GM12873 (cell line): ENCODE data around the gene ARHGAP15.

Source experiments
- TF ChIP-seq, protein P1 (sequence below): IDR thresholded peaks from 2 replicates; pipeline ENCODE4 v1.5.1; 2012; ENCODE audit warnings: low read depth, mild to moderate bottlenecking, moderate library complexity, low read length, control low read depth; ENCODE audit not compliant: insufficient read depth; ENCODE audit errors: missing control alignments

The ARHGAP15 gene

GRCh38 chr2:143294068-143294467, 164.8 kb downstream of the ARHGAP15 start:
- TF ChIP-seq, protein P1, sequence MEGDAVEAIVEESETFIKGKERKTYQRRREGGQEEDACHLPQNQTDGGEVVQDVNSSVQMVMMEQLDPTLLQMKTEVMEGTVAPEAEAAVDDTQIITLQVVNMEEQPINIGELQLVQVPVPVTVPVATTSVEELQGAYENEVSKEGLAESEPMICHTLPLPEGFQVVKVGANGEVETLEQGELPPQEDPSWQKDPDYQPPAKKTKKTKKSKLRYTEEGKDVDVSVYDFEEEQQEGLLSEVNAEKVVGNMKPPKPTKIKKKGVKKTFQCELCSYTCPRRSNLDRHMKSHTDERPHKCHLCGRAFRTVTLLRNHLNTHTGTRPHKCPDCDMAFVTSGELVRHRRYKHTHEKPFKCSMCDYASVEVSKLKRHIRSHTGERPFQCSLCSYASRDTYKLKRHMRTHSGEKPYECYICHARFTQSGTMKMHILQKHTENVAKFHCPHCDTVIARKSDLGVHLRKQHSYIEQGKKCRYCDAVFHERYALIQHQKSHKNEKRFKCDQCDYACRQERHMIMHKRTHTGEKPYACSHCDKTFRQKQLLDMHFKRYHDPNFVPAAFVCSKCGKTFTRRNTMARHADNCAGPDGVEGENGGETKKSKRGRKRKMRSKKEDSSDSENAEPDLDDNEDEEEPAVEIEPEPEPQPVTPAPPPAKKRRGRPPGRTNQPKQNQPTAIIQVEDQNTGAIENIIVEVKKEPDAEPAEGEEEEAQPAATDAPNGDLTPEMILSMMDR = no peak

DNA sequence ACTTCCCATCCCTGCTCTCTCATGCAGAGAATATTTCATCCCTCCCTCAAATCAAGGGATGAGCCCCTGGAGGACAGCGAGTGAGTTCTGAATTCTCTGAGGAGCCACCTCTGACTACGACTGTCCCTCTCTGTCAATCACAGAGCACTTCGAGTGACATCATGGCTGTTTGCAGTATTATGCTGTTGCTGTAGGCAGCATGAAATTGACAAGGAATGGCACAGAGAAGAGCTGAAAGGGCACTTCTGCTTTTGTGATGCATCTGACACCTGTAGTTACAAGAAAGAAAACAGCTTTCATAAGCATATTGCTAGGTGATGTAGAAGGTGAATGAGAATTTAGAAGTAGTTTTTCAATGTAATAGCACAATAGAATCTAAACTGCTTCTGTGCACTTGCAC, 166.9 kb downstream of the ARHGAP15 start:
- TF ChIP-seq, protein P1 = no peak

- TF ChIP-seq, protein P1 = no peak
Observed at GRCh38 chr2:143297182-143297581, 168.0 kb downstream of the ARHGAP15 start.

- TF ChIP-seq, protein P1 = no peak
Observed at GRCh38 chr2:143300536-143300935, 171.3 kb downstream of the ARHGAP15 start.

DNA sequence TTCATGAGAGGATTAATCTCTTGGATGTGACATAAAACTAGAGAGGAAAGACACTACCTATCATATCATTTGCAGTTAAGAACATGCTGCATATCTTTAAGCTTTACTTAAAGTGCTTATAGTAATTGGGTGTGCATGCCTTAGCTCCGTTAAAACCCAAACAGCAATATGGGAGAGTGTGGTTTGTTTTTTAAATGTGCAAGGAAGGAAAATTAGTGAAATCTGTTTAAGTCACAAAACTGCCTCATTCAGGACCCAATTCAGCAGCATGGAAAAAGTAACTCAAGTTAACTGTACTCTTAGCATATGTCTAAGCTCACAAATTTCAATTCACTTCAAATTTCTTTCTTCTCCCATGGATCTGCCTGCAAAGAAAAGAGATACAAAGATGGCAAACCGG, 182.2 kb downstream of the ARHGAP15 start:
- TF ChIP-seq, protein P1 = no peak

- TF ChIP-seq, protein P1 = no peak
Observed at GRCh38 chr2:143312441-143312840, 183.2 kb downstream of the ARHGAP15 start.

DNA sequence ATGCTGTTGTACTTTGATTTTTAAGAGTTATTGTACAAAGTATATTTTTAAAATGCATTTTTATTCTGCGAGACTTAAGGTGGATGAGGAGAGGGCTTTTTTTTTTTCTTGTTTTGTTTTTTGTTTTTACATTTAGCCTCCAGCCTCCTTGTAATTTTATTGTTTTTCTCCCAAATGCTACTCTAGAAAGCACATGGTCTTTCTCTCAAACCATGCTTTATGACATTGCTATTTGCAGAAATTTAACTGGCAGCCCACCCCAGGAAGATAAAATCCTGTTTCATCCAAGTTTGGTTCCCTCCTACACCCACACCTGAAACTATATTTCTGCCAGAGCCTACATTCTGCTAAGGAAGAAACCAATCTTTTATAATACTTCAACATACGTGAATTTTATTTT, 184.6 kb downstream of the ARHGAP15 start:
- TF ChIP-seq, protein P1 = no peak
